Activated CD4-positive, CD25-positive, alpha-beta regulatory T cell treated with anti-CD3 and anti-CD28 coated beads, Interleukin-2, amount 50 U/mL, for 16 hours (primary cell): ENCODE measurements around the gene TTI1.
"Not testable (repeated sequence)": the region's sequence is repeated elsewhere in the genome, so short reads cannot be mapped to it uniquely, and the experiment has no call there.

Experiments
- DNase-seq: peaks from one replicate; pipeline ENCODE4 v3.0.0-alpha.2; 2020; ENCODE audit warnings: low read depth, low spot score

Gene TTI1

DNA sequence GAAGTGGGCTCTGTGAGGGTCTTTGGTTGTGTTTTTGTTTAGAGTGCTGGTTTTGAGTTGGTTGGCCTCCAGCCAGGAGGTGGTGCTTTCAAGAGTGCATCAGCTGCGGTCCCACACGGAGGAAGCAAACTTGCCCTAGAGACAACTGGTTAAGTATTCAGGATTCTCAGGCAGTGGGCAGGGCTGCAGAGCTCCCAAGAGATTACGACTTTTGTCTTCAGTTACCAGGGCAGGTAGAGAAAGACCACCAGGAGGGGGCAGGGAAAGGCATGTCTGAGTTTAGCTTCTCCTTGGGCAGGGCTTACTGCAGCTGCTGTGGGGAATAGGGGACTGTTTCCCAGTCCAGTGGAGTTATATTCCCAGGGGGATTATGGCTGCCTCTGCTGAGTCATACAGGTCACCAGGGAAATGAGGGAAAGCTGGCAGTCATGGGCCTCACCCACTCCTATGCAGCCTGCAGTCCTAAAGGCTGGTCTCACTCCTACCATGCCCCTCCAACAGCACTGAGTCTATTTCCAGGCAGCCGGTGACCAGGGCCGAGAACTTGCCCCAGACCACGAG, 64.3 kb downstream of the TTI1 start:
- no peak for DNase-seq

DNA sequence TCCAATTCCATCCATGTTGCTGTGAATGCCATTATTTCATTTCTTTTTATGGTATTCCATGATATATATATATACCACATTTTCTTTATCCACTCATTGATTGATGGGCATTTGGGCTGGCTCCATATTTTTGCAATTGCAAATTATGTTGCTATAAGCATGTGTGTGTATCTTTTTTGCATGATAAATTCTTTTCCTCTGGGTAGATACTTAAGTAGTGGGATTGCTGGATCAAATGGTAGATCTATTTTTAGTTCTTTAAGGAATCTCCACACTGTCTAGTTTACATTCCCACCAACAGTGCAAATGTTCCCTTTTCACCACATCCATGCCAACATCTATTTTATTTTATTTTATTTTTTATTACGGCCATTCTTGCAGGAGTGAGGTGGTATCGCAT, 69.8 kb downstream of the TTI1 start:
- DNase-seq = not testable (repeated sequence)

DNA sequence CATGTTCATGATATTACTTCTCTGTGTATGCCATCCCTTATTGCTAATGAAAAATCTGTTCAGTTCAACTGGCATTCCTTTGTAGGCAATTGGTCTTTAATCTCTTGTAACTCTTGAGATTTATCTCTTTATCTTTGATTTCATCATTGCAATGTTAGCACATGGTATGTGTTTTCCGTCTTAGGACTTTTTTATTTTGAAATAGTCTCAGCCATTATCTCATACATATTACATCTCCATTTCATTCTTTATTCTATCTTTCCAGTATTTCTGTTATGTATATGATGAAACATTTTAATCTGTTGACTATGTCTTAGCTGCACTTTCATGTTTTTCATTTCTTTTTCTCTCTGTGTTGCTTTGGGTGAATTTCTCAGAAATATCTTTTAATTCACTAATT, 72.2 kb downstream of the TTI1 start:
- DNase-seq = no peak

DNA sequence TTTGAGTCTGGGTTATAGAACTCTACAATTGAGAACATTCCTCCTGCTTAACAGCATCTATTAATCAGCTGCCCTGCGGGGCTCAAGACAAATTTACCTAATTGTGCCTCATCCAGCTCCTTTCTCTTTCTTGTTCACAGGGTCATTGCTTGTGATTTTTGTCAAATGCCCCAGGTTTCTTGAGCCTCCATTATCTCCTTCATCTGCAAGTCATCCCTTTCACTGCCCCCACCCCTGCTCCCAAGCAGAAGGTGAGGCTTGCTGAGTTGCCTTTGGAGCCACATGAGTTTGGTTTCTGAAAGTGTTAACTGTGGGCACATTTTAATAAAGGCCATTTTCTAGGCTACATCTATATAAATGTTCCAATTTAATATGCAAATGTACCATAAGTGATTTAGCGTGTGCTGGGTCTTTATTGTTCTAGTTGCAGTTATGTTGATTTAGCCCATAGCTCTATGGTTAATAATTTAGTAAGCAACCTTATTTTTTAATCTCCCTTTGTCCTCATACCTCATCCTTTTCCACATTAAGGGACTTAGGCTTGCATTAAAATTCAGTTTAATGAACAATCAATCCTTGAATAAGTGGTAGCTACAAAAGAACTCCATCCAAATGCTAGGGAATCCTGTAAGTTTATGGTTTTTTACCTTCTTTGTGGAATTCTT, 74.3 kb downstream of the TTI1 start:
- no peak for DNase-seq

DNA sequence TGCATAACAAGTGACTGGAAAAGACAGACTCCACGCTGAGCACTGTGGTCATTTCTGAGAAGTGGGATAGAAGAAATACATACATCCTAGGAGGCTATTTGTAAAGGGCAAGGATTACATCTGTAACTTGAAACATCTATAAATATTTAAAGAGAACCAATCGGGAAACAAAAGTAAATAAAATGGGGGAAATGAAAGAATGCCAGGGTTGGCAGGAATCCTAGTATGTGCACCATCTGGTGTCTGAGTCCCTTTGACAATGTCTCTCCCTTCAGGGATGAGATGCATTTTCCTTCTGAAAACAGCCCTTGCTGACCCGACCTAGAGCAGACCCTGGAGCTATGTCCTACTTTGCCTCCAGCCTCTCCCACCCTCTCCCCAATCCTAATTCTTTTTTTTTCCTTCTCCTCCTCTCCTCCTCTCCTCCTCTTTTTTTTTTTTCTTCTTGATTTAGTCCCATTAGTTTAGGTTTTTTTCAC, 77.1 kb downstream of the TTI1 start:
- DNase-seq = no peak

DNA sequence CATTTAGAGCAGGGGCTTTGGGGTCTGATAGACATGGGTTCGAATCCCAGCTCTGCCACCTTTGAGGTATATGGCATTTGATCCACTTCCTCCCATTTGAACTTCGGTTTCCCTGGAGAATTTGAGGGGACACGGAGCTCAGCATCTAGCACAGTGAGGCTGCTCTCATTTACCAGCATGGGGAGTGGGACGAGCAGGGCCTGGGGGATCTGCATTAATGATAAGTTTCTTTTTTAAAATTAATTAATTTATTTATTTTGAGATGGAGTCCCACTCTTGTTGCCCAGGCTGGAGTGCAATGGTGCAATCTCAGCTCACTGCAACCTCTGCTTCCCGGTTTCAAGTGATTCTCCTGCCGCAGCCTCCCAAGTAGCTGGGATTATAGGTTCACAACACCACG, 77.7 kb downstream of the TTI1 start:
- no peak for DNase-seq

DNA sequence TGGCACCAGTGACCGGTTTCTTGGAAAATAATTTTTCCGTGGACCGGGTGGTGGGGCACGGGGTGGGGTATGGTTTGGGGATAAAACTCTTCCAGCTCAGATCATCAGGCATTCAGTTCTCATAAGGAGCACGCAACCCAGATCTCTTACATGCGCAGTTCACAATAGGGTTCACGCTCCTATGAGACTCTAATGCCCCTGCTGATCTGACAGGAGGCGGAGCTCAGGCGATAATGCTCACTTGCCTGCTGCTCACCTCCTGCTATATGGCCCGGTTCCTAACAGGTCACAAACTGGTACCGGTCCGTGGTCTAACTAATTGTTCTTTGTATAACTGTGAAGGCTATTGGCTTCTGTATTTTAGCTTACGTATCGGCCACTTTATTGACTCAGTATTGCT, 78.6 kb downstream of the TTI1 start:
- no peak for DNase-seq

DNA sequence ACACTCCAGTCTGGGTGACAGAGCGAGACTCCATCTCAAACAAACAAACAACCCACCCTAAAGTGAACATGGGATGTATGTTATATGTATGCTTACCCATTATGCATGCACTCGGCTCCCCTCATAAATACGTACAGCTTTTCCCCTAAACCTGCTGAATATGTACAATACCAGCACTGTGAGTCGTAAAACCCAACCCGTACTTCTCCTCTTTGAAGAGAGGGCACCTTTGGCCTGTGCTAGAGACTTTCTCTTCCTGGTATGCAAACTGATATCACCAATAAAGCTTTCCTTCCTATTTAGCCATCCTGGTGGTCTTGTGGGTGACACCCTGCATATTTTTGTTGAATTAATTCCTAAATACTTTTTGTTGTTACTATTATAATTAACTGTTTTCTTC, 79.1 kb downstream of the TTI1 start:
- no peak for DNase-seq

DNA sequence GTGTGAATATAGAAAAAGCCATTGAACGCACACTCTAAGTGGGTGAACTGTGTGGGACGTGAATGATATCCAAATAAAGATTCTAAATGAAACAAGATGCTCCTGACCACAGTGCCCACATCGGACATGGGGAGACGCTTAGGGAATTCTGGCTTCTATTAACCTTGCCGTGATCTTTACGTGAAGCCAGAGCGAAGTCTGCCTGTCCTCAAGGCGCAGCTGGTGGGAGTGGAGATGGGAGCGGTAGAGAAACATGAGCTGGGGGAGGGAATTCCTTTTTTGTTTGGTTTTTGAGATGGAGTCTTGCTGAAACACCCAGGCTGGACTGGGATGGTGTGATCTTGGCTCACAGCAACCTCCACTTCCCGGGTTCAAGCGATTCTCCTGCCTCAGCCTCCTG, 84.3 kb downstream of the TTI1 start:
- DNase-seq = no peak

DNA sequence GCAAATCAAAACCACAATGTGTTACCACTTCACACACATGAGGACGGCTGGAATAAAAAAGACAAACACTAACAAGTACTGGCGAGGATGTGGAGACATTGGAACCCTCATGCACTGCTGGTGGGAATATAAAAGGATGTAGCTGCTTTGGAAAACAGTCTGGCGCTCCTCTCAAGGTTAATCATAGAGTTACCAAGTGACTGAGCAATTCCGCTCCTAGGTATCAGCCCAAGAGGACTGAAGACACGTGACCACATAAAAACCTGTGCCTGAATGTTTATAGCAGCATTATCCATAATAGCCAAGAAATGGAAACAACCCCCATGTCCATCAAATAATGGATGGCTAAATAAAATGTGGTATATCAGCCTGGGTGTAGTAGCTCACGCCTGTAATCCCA, 85.3 kb downstream of the TTI1 start:
- no peak for DNase-seq

DNA sequence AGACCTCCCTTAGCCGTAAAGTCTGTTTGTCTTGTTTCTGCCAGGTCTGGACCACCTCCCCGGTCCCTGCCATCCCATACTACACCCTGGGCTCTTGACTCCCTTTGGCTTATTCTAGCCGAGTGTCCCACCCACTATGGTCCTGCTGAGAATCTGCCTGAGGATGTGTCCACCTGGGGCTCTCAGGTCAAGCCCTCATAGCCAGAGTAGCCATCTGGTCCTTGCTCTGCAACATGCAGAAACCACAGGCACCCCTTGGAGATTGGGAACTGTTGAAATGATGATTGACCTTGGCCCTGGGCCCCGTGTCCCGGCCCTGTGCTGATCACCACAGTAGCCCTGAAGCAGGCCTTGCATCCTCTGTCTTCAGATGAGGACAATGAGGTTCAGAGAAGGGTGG, 86.3 kb downstream of the TTI1 start:
- no peak for DNase-seq

DNA sequence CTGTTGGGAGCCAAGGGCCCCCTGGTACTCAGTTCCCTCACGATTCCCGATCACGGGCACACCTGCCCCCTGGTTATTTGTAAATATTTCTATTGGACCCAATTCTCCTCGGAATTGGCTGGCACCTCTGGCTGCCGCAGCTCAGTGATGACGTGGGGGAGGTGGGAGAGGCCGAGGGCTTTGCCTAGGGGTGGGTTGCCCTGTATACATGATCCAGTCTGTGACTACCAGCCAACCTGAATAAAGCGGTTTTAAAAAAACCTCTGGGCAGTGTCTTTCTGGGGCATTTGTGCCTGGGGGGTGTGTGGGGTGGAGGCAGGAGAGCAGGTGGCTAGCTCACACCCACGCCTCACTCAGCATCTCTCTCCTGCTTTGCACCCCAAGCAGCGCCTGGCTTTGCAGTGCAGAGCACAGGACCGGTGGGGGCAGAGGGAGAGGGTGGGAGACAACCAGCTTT, 88.1 kb downstream of the TTI1 start:
- no peak for DNase-seq

DNA sequence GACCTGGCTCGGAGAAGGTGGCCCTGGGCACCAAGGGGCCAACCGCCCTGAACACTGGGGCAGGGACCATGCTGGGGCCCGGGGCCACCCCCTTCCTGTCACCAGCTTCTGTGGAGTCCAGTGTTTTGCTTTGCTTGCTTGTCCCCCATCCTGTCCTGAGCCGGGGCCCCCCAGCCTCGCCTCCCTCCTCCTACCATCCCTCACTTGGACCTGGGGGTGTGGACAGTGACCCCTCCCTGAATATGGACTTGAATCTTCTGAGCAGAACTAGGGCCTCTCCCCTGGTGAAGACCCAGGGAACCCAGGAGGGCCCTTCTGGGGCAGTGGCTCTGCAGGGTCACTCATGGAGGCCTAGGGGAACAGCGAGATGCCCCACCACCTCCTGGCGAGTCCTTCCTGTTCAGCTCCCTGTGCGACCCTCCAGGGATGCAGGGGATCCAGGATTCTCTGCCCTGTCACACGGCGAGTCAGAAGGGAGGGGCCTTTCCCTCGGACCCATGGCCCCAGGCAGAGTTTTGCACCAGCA, 88.7 kb downstream of the TTI1 start:
- DNase-seq = no peak

DNA sequence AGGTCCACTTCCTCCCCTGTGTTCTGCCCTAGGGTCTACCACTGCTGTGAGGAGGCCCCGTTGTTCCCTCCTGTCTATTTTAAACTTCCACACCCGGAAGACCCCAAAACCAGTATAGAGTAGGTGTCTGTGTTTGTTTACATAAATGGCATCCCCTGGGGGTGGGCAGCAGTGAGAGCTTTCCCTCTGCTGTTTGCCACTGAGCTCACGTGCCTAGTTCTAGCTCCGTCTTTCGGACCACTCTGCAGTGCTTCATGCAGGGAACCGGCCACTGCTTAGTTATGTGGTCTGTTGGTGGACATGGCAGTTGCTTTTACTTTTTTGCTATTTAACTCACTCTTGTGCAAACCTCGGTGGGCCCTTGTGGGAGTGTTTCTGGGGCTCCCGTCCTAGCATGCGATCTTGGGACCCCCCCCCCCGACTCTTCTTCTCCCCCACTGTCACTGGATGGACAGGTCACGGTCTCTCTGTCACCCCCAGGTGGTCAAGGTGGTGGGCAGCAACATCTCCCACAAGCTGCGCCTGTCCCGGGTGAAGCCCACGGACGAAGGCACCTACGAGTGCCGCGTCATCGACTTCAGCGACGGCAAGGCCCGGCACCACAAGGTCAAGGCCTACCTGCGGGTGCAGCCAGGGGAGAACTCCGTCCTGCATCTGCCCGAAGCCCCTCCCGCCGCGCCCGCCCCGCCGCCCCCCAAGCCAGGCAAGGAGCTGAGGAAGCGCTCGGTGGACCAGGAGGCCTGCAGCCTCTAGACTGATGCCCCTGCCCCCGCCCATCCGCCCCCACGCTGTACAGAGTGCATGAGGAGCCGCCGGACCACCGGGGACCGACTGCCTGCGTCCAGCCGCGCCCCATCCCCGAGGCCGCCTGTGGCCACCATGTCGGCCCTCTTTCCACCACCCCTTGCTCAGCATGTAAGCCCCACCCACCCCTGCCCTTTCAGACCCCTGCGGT, 89.5 kb downstream of the TTI1 start:
- DNase-seq = no peak

DNA sequence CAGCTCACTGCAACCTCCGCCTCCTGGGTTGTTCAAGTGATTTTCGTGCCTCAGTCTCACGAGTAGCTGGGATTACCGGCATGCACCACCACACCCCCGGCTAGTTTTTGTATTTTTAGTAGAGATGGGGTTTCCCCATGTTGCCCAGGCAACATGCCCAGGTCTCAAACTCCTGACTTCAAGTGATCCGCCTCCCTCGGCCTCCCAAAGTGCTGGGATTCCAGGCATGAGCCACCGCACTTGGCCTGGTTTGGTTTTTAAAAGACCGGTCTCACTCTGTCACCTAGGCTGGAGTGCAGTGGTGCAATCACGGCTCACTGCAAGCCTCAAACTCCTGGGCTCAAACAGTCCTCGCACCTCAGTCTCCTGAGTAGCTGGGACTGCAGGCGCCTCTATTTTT, 90.2 kb downstream of the TTI1 start:
- no peak for DNase-seq

DNA sequence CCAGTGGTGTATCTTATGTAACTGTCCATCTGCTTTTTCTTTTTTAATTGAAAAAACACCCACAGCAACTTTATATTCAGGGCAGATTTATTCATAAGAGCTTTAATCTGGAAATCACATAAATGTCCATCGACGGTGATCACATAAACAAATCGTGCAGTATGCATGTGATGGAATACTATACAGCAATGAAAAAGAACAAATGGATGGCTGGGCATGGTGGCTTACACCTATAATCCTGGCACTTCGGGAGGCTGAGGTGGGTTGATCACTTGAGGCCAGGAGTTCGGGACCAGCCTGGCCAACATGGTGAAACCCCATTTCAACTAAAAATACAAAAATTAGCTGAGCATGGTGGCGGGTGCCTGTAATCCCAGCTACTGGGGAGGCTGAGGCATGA, 91.3 kb downstream of the TTI1 start:
- no peak for DNase-seq

DNA sequence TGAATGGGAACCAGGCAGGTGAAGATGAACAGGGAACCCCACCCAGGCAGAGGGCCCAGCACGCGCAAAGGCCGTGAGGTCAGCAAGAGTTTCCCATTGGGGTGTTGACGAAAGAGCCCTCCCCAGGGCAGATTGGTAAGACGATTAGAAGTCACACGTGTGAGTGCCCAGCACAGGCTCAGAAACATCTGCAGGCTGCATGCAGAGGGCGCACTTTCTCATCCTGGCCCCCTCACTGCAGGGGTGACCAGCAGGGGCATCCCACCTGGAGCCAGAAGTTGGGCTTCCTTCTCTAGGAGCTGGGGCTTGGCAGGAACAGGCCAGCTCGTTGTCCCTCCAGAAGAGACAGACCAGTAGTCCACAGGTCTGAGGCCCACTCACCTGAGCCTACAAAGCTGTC, 91.9 kb downstream of the TTI1 start:
- DNase-seq = no peak

DNA sequence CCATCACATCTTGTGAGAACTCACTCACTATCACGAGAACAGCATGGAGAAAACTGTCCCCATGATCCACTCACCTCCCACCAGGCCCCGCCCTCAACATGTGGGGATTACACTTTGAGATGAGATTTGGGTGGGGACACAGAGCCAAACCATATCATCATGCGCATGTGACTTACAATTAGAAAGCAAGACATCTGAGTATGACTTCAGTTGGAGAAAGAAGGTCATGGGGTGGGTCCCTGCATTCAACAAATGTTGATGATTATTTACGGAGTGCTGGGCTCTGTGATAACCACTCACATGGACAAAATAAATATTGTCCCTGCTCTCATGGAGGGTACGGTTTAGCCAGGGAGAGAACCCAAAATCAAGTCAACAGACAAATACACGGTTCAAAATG, 92.4 kb downstream of the TTI1 start:
- DNase-seq = no peak

DNA sequence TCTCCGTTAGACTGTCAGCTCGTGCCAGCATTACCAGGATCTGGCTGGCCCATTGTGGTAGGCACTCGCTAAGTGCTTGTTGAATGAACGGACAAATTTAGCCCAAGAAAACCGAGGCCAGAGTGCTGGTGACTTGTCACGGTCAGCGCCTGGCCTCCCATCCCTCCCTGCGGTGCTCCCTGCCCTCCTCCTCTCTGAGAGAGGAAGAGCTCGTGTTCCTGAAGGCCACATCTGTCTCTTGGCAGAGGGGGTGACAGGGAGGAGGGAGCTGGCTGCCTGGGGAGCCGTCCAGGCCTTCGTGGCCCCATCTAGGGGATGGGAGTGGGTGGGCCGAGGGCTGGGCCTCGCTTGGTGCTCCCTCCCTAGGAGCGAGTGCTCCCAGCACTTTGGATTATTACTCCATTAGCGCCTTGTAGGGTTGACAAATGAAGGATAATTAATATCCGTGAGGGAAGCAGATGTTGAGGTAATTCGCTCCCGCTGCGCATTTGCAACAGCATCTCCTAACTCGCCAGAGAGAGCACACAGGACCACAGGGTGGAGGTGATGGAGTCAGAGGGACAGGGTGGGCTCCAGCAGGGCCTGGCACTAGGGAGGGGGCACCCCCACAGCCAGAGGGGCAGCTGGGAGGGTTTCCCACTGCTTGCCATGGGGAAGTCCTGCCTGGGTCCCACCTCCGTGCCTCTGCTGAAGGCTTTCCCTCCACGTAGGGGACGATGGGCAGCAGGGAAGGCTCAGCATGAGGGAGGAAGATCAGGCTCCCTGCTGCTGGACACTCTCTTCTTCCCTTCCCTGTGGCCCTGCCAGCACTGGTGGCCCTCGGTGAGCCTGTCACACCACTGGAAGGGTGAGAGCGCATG, 93.3 kb downstream of the TTI1 start:
- no peak for DNase-seq

DNA sequence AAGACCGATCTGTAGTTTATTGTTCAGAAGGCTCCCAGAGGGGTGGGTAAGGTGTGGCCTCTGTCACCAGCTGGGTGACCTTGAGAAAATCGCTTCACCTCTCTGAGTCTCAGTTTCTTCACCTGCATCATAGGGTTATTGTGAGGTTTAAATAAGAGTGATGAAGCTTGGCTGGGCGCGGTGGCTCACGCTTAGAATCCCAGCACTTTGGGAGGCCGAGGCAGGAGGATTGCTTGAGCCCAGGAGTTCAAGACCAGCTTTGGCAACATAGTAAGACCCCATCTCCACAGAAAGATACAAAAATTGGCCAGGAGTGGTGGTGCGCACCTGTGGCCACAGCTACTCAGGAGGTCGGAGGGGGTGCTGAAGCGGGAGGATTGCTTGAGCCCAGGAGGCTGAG, 94.3 kb downstream of the TTI1 start:
- DNase-seq = no peak

DNA sequence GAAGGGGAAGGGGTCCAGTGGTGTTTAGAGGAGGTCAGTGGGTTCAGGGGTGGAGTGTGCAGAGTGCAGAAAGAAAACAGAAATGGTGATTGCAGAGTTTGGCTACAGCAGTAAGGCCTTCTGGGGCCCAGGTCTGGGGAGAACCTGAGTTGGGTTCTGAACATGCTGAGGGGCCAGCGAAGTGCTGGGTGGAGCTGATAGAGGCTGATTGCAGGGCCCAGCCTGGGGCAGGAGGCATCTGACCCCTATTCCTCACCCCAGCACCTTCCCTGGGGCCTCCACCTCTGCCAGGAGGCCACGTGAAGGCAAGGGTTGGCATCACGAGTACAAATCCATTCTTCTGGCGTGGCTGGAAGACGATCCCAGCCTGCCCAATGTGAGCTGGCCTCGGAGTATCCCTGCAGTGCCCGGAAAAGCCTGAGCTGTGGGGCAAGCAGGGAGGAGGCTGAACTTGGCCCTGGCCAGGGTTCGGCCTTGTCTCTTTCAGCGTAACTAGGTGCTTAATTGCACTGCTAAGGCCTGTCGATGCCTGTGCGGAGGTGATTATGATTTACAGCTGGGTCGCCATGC, 95.0 kb downstream of the TTI1 start:
- no peak for DNase-seq
